Activated CD8-positive, alpha-beta memory T cell treated with anti-CD3 and anti-CD28 coated beads for 48 hours (primary cell): Measurements from ENCODE around the gene MRPL45.
"Not testable (repeated sequence)": the region's sequence is repeated elsewhere in the genome, so short reads cannot be mapped to it uniquely, and the experiment has no call there.

Experiments
- DNase-seq, 3 experiments: peaks; one replicate each; pipeline ENCODE4 v3.0.0-alpha.2; 2020; ENCODE audit warnings: low read depth in 2 of 3, low spot score in 2 of 3

Gene MRPL45

DNA sequence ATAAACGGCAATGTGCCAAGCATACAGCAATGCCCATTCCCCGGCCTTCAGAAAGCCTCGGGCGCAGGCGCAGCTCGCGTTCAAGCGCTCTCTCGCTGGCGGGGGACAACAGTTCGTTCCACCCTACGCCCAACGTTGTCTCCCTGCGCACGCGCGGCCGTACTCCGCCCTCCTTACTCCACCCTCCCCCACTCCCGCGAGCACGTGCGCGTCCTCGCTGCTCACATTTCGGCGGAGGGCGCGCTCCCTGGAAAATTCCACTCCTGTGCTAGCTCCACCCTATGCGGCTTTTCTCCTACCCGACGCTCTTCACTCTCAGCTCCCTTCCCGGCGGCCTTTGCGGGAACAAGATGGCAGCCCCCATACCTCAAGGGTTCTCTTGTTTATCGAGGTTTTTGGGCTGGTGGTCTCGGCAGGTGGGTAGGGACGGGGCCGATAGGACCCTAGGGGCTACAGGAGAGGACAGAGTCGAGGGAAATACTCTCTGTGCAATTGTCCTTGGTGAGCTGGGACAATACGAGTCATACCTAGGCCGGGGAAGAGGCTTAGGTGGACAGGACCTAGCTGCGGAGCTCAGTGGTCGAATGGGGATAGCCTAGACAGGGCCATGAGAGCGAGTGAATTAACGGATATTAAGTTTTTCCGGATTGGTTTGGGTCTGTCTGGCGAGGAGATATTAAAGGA, at the start of gene MRPL45:
Gene MRPL45 (plus strand): TSS at position 335 of the 684 bp plus-strand sequence. CDS start 16 bp downstream, at position 351.
- DNase-seq, result peak; percentile 83 to 93 (median 90)

- DNase-seq, result not testable (repeated sequence)
These were observed 43.8 kb upstream of the MRPL45 start for GRCh38 chr17:38253191-38253590.

DNA sequence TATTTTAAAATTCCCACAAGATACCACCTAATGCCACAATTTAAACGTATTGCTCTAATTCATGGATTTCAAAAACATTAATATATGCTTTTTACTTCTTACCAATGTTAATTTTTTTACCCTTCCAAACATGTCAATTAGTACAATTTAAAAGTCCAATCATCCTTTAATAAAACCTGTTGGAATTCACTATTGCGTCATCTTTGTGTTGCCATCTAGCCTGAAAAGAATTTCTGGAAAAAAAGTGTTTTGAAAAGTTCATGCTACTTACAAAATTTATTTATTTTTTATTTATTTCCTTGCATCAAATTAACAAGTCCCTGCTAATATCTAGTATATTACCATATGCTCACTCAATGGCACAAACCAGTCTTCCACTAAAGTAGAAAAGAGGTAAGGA, 42.6 kb upstream of the MRPL45 start:
- not testable (repeated sequence) for DNase-seq

GRCh38 chr17:38257013-38257621, 39.9 kb upstream of the MRPL45 start:
- DNase-seq, result peak; percentile 54 to 71 (median 55)

GRCh38 chr17:38265974-38266506, 30.9 kb upstream of the MRPL45 start:
- not testable (repeated sequence) for DNase-seq

DNA sequence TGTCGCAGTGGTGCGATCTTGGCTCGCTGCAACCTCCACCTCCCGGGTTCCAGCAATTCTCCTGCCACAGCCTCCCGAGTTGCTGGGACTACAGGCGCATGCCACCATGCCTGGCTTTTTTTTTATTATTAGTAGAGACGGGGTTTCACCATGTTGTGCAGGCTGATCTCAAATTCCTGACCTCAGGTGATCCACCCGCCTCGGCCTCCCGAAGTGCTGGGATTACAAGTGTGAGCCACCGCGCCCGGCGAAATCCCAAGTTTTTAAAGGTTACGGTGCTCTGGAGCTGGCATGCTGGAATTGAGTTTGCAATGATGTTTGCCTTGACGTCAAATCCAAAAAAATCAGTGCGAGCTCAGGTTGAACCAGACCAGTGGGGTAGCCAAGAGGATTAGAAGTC, 30.4 kb upstream of the MRPL45 start:
- DNase-seq, result not testable (repeated sequence)

GRCh38 chr17:38268138-38268537, 28.8 kb upstream of the MRPL45 start:
- not testable (repeated sequence) for DNase-seq

GRCh38 chr17:38269045-38269444, 27.9 kb upstream of the MRPL45 start:
- DNase-seq, result not testable (repeated sequence)

GRCh38 chr17:38269552-38269951, 27.4 kb upstream of the MRPL45 start:
- not testable (repeated sequence) for DNase-seq

DNA sequence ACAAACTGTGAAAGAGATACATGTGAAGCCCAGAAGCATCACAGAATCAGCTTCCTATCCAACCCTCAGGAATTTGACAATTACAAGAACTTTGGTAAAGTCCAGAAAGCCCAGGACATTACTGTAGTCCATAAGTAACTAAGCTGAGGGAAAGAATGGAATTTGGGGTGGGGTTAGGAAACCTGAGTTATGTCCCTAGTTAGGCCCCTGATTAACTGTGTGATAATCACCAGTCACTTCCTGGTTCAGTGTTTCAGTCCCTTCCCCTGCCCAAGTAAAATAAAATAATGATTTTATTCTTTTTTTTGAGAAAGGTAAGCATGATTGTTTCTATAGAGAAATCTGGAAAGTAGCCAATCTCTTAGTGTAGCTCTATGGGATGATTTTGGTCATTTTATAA, 11.0 kb upstream of the MRPL45 start:
- DNase-seq, result not testable (repeated sequence)

- DNase-seq, result peak in 1 of 3 experiments; percentile 11
These were observed 10.4 kb upstream of the MRPL45 start for GRCh38 chr17:38286501-38287091.

DNA sequence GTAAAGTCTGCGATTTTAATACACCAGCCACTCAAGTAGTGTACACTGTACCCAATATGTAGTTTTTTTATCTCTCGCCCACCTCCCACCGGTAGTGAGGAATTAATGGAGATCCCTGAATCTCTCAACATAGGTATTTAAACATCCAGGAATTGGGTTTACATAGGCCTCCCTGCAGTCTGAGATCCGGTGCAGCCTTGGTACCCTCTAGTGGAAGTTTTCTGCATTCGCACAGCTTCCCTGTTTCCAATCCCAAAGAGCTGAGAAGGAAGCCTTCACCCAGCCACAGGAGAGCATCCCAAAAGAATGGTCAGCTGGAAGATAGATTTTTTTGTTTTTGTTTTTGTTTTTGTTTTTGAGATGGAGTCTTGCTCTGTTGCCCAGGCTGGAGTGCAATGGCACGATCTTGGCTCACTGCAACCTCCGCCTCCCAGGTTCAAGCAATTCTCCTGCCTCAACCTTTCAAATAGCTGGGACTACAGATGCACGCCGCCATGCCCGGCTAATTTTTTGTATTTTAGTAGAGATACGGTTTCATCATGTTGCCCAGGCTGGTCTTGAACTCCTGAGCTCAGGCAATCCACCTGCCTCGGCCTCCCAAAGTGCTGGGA, 8.6 kb upstream of the MRPL45 start:
- DNase-seq, result not testable (repeated sequence)

- DNase-seq, result not testable (repeated sequence)
These were observed 7.2 kb upstream of the MRPL45 start for GRCh38 chr17:38289760-38290159.

DNA sequence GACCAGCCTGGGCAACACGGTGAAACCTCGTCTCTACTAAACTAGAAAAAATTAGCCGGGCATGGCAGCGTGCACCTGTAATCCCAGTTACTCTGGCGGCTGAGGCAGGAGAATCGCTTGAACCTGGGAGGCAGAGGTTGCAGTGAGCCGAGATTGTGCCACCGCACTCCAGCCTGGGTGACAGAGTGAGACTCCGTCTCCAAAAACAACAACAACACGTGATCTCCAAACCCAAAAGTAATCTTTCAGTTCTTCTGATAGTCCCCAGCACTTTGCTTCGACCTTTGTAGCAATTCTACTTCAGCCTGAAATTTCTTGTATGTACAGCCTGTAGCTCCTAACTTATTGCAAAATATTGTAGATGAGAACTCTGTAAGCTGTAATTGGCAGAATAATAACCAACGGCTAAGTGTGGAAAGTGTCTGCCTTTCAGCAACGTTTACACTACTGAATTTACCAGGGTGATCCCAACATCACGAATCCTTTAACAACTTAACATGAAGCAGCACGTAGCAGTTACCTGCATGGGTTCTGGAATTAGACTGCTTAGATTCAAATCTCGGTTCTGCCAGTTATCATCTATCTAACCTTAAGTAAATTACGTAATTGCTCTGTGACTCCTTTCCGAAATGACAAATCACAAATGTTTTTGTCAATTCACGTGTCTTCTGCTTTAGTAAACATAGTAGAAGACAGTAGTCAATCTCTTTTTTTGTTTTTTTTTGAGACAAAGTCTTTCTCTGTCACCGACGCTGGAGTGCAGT, 1.2 kb upstream of the MRPL45 start:
- DNase-seq, result not testable (repeated sequence)

- no peak for DNase-seq
These were observed 18.5 kb downstream of the MRPL45 start for GRCh38 chr17:38315497-38315896.

GRCh38 chr17:38317081-38317480, 20.1 kb downstream of the MRPL45 start:
- DNase-seq, result no peak

GRCh38 chr17:38320482-38320881, 23.5 kb downstream of the MRPL45 start:
- DNase-seq, result no peak

- DNase-seq, result peak; percentile 36 to 70 (median 58)
These were observed 25.3 kb downstream of the MRPL45 start for GRCh38 chr17:38322156-38322779.

DNA sequence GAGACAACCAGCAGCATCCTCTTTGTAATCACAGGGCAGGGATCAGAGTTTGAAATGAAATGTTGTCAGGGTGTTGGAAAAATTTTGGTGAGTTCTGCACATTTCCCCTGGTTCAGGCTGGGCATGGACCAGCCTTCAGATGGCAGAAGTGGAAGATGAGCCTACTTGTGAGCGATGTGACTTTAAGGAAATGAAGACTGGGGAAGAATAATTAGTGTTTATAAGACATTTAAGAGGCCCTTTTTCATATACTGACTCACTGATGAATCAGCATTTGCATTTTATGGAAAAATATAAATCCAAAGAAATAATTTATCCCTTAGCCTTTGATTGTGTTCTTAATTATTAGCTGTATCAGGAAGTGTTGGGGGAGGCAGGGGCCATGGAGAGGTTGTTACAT, 25.9 kb downstream of the MRPL45 start:
- DNase-seq, result no peak

DNA sequence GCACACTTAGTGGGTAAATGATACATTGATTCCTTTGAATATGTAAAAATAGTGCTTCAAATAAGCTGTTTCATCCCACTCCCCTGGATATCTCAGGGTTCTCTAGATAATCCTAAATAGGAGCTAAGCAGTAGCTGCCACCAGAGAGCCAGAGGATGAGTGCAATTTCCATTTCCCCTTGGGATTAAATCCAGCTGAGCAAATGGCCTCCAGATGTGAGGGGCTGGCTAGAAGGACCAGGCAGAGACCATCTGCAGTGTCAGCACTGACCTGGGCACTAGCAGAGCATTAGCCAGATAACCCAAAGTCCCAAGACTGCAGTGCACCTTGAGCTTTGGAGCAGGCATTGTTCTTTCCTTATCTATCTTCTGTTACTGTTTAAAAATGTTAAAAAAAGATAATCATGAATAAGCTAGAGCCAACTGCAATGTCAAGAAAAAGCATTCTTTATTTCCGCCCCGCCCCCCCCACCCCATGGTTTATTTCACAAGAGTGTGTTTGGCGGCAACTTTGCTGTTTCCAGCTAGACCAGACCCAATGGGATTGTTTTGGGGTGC, 27.3 kb downstream of the MRPL45 start:
- DNase-seq, result no peak
